ENCODE measurements around the gene LGALS14. TPM values are rescaled to one million over a fixed set of nuclear protein-coding genes. Genes with fewer than 3 reads are reported as not detected.

Gene LGALS14
- total RNA-seq, 1 donor from 2014 or later, result not detected

DNA sequence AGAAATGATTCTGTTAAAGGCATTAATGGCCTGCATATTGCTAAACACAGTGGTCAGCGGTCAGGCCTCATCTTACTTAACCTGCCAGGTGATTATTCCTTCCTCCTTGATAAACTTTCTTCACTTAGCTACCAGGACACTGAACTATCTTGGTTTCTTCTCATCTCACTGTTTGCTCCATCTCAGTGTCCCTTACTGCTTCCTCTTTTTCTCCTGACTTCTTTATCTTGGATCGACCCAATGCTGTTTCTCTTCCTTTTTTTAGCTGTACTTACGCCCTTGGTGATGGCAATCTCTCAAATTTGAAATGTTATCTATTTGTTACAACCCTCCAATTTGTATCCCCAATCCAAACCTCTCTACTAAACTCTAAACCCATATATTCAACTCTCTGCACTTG, 41.4 kb downstream of the LGALS14 start:
- no peak for ATAC-seq
- no peak for DNase-seq (ENCODE audit: low spot score)

DNA sequence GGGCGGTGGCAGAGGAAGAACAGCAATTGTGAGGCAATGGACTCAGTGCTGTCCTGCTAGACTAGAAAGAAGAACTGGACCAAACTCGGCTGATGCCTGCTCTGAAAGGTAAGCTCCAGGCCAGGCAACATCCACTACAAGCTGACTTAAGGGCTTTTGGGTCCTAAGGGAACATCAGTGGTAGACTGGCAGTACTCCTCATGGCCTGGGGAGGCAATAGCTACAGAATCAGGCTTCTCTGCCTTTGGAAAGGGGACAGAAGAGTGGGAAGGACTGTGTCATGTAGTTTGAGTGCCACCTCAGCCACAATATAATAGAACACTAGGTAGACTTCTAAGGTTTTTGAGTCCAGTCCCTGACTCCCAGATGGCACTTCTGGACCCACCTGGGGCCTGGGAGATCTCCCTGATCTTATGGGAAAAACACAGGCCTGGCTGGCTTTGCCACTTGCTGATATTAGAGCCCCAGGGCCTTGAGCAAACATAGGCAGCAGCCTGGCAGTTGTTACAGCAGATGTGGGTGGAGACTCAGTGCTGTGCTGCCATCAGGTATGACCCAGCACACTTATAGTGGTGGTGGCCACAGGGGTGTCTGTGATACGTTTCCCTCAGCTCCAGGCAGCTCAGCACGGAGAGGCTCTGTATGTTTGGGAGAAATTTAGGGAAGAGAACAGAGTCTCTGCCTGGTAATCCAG, 42.7 kb downstream of the LGALS14 start:
- DNase-seq (ENCODE audit: low spot score), result no peak

DNA sequence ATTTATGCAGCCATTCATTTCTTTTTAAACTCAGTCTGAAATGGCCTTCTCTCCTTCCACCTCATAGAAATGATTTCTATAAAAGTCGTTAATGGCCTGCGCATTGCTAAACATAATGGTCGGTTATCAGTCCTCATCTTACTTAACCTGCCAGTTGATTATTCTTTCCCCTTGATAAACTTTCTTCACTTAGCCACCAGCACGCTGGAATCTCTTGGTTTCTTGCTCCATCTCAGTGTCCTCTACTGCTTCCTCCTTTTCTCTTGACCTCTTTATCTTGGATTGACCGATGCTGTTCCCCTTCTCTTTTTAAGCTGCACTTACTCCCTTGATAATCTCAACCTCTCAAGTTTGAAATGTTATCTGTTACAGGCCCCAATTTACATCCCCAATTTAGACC, 45.7 kb downstream of the LGALS14 start:
- ATAC-seq (no peak), DNase-seq (ENCODE audit: low spot score) (no peak)

More for the DNA sequence above, 42.7 kb downstream of the LGALS14 start:
- ATAC-seq, result no peak

DNA sequence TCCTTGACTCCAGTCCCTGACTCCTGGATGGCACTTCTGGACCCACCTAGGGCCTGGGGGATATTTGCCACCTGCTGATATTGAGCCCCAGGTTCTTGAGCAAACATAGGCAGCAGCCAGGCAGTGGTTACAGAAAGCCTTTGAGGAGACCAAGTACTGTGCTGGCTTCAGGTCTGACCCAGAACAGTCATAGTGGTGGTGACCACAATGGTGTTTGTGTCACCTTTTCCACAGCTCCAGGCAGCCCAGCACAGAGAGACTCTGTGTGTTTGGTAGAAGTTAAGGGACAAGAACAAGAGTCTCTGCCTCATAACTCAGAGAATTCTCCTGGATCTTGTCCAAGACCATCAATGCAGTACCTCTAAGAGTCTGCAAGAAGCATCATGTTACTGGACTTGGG, 48.1 kb downstream of the LGALS14 start:
- ATAC-seq (no peak), DNase-seq (ENCODE audit: low spot score) (no peak)

DNA sequence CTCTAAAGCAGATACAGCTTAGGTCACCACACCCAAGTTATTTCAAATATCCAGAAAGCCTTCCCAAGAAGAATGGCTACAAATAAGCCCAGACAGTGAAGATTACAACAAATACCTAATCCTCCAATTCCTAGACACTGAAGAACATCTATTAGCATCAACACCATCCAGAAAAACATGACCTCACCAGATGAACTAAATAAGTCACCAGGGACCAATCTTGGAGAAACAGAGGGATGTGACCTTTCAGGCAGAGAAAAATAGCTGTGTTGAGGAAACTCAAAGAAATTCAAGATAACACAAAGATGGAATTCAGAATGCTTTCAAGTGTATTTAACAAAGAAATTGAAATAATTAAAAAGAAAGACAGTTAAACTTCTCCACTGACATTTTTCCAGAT, 48.5 kb downstream of the LGALS14 start:
- ATAC-seq, result no peak
- no peak for DNase-seq (ENCODE audit: low spot score)

DNA sequence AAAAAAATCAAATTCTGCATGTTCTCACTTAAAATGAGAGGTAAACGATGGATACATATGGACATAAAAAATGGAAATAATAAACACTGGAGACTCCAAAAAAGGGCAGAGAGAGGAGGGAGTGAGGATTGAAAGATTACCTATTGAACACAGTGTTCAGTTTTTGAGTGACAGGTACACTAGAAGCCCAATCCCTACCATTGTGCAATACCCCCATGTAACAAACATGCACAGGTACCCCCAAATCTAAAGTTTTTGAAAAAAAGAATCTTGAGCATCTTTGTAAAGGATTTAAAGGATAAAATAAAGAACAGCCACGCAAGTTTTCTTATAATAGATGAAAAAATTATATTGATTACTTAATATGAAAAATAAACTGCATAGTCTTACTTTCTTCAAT, 50.3 kb downstream of the LGALS14 start:
- DNase-seq (ENCODE audit: low spot score), result no peak
- ATAC-seq, result no peak

DNA sequence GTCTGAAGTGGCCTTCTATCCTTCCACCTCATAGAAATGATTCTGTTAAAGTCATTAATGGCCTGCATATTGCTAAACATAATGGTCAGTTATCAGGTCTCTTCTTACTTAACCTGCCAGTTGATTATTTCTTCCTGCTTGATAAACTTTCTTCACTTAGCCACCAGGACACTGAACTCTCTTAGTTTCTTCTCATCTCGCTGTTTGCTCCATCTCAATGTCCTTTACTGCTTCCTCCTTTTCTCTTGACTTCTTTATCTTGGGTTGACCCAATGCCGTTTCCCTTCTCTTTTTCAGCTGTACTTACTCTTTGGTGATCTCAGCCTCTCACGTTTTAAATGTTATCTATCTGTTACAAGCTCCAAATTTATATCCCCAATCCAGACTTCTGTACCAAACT, 50.7 kb downstream of the LGALS14 start:
- DNase-seq (ENCODE audit: low spot score) (no peak), ATAC-seq (no peak)

Other genes with a start within 250 kb of the LGALS14 start
- gene TIMM50, start 223.6 kb upstream of the LGALS14 start, total RNA-seq, result 31.7 TPM
- not detected for gene DLL3, start 205.5 kb upstream of the LGALS14 start, total RNA-seq
- not detected for gene SELENOV, start 189.3 kb upstream of the LGALS14 start, total RNA-seq
- 0.43 TPM for gene EID2B, start 171.6 kb upstream of the LGALS14 start, total RNA-seq
- 6.6 TPM for gene EID2, start 164.3 kb upstream of the LGALS14 start, total RNA-seq
- gene LGALS13, start 102.0 kb upstream of the LGALS14 start, total RNA-seq, result not detected
- gene LGALS16, start 48.6 kb upstream of the LGALS14 start, total RNA-seq, result not detected
- not detected for gene CLC, start 33.5 kb downstream of the LGALS14 start, total RNA-seq
- gene LEUTX, start 74.4 kb downstream of the LGALS14 start, total RNA-seq, result not detected
- gene DYRK1B, start 129.7 kb downstream of the LGALS14 start, total RNA-seq, result 5.5 TPM
- gene FBL, start 141.9 kb downstream of the LGALS14 start, total RNA-seq, result 43.0 TPM
- 7.3 TPM for gene FCGBP, start 230.2 kb downstream of the LGALS14 start, total RNA-seq

Data from left lobe of liver (tissue), 2 donors.